HuH-7 (cell line): Measurements from ENCODE around the gene OR2Y1.
"Not testable (repeated sequence)": the region's sequence is repeated elsewhere in the genome, so short reads cannot be mapped to it uniquely, and the experiment has no call there.

Experiments
- DNase-seq: peaks from one replicate; pipeline ENCODE4 v3.0.0; 2011; ENCODE audit warnings: low spot score

The OR2Y1 gene

GRCh38 chr5:180739271-180739670 is 587 bp downstream of the OR2Y1 start:
- DNase-seq, result no peak

- DNase-seq, result no peak
Measured at GRCh38 chr5:180736536-180736935, 3.3 kb downstream of the OR2Y1 start.

DNA sequence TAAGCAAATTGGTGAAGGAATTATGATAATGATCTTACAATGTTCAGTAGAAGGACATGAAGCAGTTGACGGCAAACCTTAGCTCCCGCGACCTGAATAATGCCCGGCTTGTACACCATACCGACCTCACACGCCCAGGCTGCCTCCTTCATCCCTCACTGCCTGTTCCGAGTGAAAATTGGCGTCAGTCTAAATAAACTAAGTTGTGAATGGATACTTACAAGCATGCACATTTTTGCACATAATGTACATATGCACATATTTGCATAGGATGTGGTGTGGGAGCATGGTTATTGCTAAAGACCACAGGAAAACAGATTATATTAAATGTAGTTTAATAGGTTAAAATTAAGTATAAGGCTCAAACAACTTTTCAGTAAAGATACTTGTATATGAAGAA is 14.9 kb downstream of the OR2Y1 start:
- no peak for DNase-seq

- no peak for DNase-seq
Measured at GRCh38 chr5:180723936-180724335, 15.9 kb downstream of the OR2Y1 start.

GRCh38 chr5:180720486-180720885 is 19.4 kb downstream of the OR2Y1 start:
- no peak for DNase-seq

DNA sequence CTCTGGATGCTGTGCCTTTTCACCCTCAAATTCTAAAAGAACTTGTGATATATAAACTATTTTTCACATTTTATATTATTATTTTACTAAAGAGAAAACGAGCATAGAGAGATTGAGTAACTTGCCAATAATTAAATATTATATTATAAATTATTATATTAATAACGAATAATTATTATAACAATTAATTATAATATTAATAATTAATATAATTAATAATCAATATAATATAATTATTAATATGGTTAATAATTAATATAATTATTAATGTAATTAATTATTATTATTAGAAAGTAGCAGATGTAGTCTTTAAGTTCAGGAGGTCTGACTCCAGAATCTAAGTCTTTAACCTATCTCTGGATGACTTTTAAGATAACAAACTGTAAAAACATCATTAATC is 20.1 kb downstream of the OR2Y1 start:
- no peak for DNase-seq

GRCh38 chr5:180718810-180719453 is 20.9 kb downstream of the OR2Y1 start:
- peak; percentile 14 for DNase-seq

GRCh38 chr5:180717989-180718388 is 21.9 kb downstream of the OR2Y1 start:
- DNase-seq, result no peak

- no peak for DNase-seq
Measured at GRCh38 chr5:180704362-180704761, 35.5 kb downstream of the OR2Y1 start.

GRCh38 chr5:180703912-180704311 is 35.9 kb downstream of the OR2Y1 start:
- no peak for DNase-seq

DNA sequence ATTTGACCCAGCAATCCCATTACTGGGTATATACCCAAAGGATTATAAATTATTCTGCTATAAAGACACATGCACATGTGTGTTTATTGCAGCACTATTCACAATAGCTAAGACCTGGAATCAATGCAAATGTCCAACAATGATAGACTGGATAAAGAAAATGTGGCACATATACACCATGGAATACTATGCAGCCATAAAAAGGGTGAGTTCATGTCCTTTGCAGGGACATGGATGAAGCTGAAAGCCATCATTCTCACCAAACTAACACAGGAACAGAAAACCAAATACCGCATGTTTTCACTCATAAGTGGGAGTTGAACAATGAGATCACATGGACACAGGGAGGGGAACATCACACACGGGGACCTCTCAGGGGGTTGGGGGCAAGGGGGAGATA is 36.5 kb downstream of the OR2Y1 start:
- DNase-seq, result not testable (repeated sequence)

DNA sequence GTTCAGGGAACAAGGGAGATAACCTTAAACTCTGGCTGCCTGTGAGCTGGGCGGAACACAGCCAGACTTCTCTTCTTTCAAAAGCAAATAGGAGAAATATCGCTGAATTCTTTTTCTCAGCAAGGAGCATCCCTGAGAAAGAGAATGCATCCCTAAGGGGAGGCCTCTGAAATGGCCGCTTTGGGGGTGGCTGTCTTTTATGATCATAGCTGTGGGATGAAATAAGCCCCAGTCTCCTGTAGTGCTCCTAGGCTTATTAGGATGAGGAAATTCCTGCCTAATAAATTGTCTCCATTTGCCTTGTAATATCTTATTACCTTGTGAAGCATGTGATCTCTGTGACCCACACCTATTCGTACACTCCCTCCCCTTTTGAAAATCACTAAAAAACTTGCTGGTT is 39.4 kb downstream of the OR2Y1 start:
- DNase-seq, result not testable (repeated sequence)

- DNase-seq, result no peak
Measured at GRCh38 chr5:180699042-180699441, 40.8 kb downstream of the OR2Y1 start.

GRCh38 chr5:180696116-180696515 is 43.7 kb downstream of the OR2Y1 start:
- DNase-seq, result no peak

DNA sequence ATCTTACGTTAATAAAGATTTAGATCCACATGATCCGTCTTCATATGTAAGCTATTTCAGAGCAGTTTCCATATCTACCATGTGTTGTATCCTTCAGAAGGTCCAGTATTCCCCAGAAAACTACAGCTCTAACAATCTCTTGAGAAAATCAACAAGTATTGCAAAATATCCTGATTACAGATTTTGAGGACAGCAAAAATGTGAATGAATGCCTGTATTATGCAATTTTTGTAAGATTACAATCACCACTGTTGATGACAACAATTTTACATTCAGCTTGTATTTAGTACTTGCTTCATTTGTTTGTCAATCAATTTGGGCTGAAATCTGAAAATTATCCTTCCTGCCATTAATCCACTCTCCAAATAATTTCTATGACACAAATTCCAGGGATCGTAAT is 47.4 kb downstream of the OR2Y1 start:
- DNase-seq, result no peak

GRCh38 chr5:180691046-180691445 is 48.8 kb downstream of the OR2Y1 start:
- DNase-seq, result no peak

GRCh38 chr5:180690562-180690961 is 49.3 kb downstream of the OR2Y1 start:
- DNase-seq, result no peak

DNA sequence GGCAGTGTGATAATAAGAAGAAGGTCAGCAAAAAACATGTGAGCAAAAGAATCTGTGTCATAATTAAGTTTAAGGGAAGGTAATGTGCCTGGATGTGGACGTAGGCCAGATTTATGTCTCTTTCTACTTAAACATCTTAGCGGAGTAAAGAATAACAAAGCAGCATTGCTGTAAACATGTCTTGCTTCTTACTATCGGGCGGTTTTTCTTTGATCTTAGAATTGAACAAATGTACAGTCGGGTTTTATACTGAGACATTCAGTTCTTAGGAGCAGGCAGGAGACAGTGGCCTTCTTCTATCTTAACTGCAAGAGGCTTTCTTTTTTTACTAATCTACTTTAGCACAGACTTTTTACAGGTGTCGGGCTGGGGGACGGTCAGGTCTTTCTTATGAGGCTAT is 50.1 kb downstream of the OR2Y1 start:
- no peak for DNase-seq
